Osteoblast (primary cell): ENCODE measurements around the gene CDC42BPG. TPM values are rescaled to one million over a fixed set of nuclear protein-coding genes. Genes with fewer than 3 reads are reported as not detected.

Source experiments
- total RNA-seq: library from RNA; depleted of rRNA; stranded (reverse); fragments of >200 nt; gene quantifications from 2 replicates; pipeline ENCODE4 v1.2.3, GENCODE V29; 2012

The CDC42BPG gene
- total RNA-seq, 1 donor, result under 0.01 TPM

Other genes starting within 250 kb of the CDC42BPG start
- 62.5 and 90.1 TPM in 2 replicates for gene NRXN2, start 121.5 kb downstream of the CDC42BPG start, total RNA-seq
- 0.29 TPM in 1 of 2 replicates, not detected in the other for gene RASGRP2, start 100.5 kb downstream of the CDC42BPG start, total RNA-seq
- 0.29 and 0.36 TPM in 2 replicates for gene PYGM, start 84.7 kb downstream of the CDC42BPG start, total RNA-seq
- gene SF1, start 66.1 kb downstream of the CDC42BPG start, total RNA-seq, result 114 and 130 TPM in 2 replicates
- gene MAP4K2, start 41.4 kb downstream of the CDC42BPG start, total RNA-seq, result 6.2 and 9.8 TPM in 2 replicates
- 12.3 and 13.3 TPM in 2 replicates for gene MEN1, start 34.1 kb downstream of the CDC42BPG start, total RNA-seq
- gene EHD1, start 34.0 kb upstream of the CDC42BPG start, total RNA-seq, result 51.3 and 51.4 TPM in 2 replicates
- gene ATG2A, start 72.6 kb upstream of the CDC42BPG start, total RNA-seq, result 20.0 and 25.7 TPM in 2 replicates
- 6.2 and 6.8 TPM in 2 replicates for gene PPP2R5B, start 80.0 kb upstream of the CDC42BPG start, total RNA-seq
- gene GPHA2, start 91.2 kb upstream of the CDC42BPG start, total RNA-seq, result not detected in 2 replicates
- not detected in 2 replicates for gene MAJIN, start 127.5 kb upstream of the CDC42BPG start, total RNA-seq
- gene BATF2, start 152.3 kb upstream of the CDC42BPG start, total RNA-seq, result 0.29 and 1.4 TPM in 2 replicates
- 66.3 and 78.5 TPM in 2 replicates for gene ARL2, start 169.5 kb upstream of the CDC42BPG start, total RNA-seq
- gene SNX15, start 182.8 kb upstream of the CDC42BPG start, total RNA-seq, result 12.3 and 13.0 TPM in 2 replicates
- 7.6 and 9.7 TPM in 2 replicates for gene SAC3D1, start 196.6 kb upstream of the CDC42BPG start, total RNA-seq
- gene NAALADL1, start 213.9 kb upstream of the CDC42BPG start, total RNA-seq, result 15.6 and 17.7 TPM in 2 replicates
- 2.1 and 3.3 TPM in 2 replicates for gene CDCA5, start 239.4 kb upstream of the CDC42BPG start, total RNA-seq
- 38.6 and 39.4 TPM in 2 replicates for gene ZFPL1, start 239.6 kb upstream of the CDC42BPG start, total RNA-seq